ENCODE measurements around the gene RTN4.

RTN4 gene

DNA sequence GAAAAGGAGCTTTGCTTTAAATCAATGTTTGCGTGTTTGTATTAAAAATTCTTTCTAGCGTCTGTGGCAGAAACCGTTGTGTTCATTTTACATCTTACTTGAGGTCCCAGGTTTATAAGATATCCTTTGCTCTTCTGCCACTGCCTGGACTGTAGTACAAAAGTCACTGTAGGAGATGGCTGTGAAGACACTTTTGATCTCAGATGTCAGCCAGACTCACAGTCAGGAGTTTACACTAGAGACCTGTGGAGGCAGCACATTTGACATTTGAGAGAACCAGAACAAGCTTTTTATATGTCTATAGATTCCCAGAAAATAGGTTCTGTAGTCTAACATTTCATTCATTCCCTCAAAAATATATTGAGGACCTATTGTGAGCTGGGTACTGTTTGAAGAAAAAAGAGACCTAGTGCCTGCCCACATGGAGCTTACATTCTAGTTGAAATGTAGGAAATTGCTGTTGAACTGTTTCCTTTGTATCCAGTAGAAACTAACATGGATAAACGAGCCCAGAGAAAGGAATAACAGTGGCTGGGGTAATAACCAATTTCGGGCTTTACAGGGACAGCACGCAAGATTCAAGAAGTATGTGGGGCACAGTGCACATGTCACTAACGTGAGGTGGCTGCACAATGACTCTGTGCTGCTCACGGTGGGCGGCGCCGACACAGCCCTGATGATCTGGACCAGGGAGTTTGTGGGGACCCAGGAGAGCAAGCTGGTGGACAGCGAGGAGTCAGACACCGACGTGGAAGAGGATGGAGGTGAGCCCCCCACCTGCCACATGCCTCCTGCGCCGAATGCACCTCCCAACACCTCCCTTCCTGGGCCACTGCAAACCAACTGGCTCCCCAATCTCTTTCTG, 122.3 kb downstream of the RTN4 start:
- DNase-seq (ENCODE audit: extremely low read depth, low read depth) = no peak
- TF ChIP-seq CTCF (IDR thresholded peaks at IDR 0.05; ENCODE audit: low read depth, low read length) = no peak

- no peak for TF ChIP-seq CTCF (IDR thresholded peaks at IDR 0.05; ENCODE audit: low read depth, low read length)
- DNase-seq (ENCODE audit: extremely low read depth, low read depth) = no peak
Measured at GRCh38 chr2:54927085-54927750, 123.0 kb downstream of the RTN4 start.

- no peak for TF ChIP-seq CTCF (IDR thresholded peaks at IDR 0.05; ENCODE audit: low read depth, low read length)
- DNase-seq (ENCODE audit: extremely low read depth, low read depth) = no peak
Measured at GRCh38 chr2:54925022-54925421, 125.2 kb downstream of the RTN4 start.

- no peak for DNase-seq (ENCODE audit: extremely low read depth, low read depth)
- TF ChIP-seq CTCF (IDR thresholded peaks at IDR 0.05; ENCODE audit: low read depth, low read length) = no peak
Measured at GRCh38 chr2:54924121-54924520, 126.1 kb downstream of the RTN4 start.
